GM12878 (cell line): ENCODE results near the gene TRIM72.
A peak's percentile ranks its signal among the peaks of the same experiment; 100 is the strongest.

Experiments used
- CTCF ChIP-seq, 3 experiments: IDR thresholded peaks in 2 of 3; conservative IDR thresholded peaks in 1 of 3; 2 replicates each; pipeline ENCODE4 v1.5.1; 2011; ENCODE audit warnings: low read depth in 3 of 3, low read length in 3 of 3, mild to moderate bottlenecking in 3 of 3, control low read depth in 2 of 3, moderate library complexity in 2 of 3, inconsistent platforms in 1 of 3, mixed read lengths in 1 of 3; ENCODE audit not compliant: control insufficient read depth in 2 of 3, insufficient read depth in 1 of 3; ENCODE audit errors: extremely low read depth in 1 of 3
- EP300 ChIP-seq, 2 experiments: fragments of 150-350 bp in 1 of 2; IDR thresholded peaks; 2 replicates each; pipeline ENCODE4 v1.6.1; 2011 to 2012; ENCODE audit warnings: low read depth in 2 of 2, low read length in 2 of 2, borderline replicate concordance in 1 of 2, improper control_type of control experiment in 1 of 2, inconsistent platforms in 1 of 2; ENCODE audit not compliant: control insufficient read depth in 1 of 2
- MYC ChIP-seq: IDR thresholded peaks from 2 replicates; pipeline ENCODE4 v1.6.1; 2011; ENCODE audit warnings: mild to moderate bottlenecking, low read length, moderate library complexity, inconsistent platforms; ENCODE audit not compliant: insufficient read depth, insufficient replicate concordance, insufficient read length, severe bottlenecking
- NBN ChIP-seq: fragments of 450-650 bp; IDR thresholded peaks from 2 replicates; pipeline ENCODE4 v1.6.1; 2016
- RAD51 ChIP-seq: fragments of 450-650 bp; IDR thresholded peaks from 2 replicates; pipeline ENCODE4 v1.6.1; 2016; ENCODE audit warnings: moderate library complexity, mild to moderate bottlenecking, inconsistent platforms
- REST ChIP-seq: IDR thresholded peaks from 2 replicates; pipeline ENCODE4 v1.6.1; 2012; ENCODE audit warnings: mild to moderate bottlenecking, low read depth, low read length
- SIX5 ChIP-seq: IDR thresholded peaks from 2 replicates; pipeline ENCODE4 v1.6.1; 2011; ENCODE audit warnings: mild to moderate bottlenecking, low read depth, low read length, moderate library complexity; ENCODE audit not compliant: severe bottlenecking
- ZNF274 ChIP-seq: IDR thresholded peaks from one replicate; pipeline ENCODE4 v1.8.0; 2011; ENCODE audit not compliant: insufficient read length, insufficient read depth

- TF ChIP-seq NBN (no peak), MYC (no peak), SIX5 (no peak), REST (no peak), ZNF274 (no peak), CTCF (IDR thresholded peaks at IDR 0.05 in 2 of 3, conservative IDR thresholded peaks at IDR 0.05 in 1 of 3; ENCODE audit: control insufficient read depth in 2 of 3, extremely low read depth in 1 of 3, insufficient read depth in 1 of 3, low read depth in 3 of 3, low read length in 3 of 3) (peak; percentile 24 to 35 (median 29); a peak in 3 of 6 replicates), EP300 (IDR thresholded peaks at IDR 0.05; ENCODE audit: borderline replicate concordance in 1 of 2, control insufficient read depth in 1 of 2, low read depth in 2 of 2, low read length in 2 of 2) (no peak), RAD51 (no peak)
These were observed 12.9 kb upstream of the TRIM72 start for GRCh38 chr16:31200821-31201568.
